NOMO-1 (cell line): Measurements from ENCODE around the gene DPP4.
"Not testable (repeated sequence)": the region's sequence is repeated elsewhere in the genome, so short reads cannot be mapped to it uniquely, and the experiment has no call there.

Experiments
- DNase-seq, 2 experiments: peaks; one replicate each; lab custom pipeline; 2025; ENCODE audit not compliant: unreplicated experiment in 2 of 2; lab: John Stamatoyannopoulos, UW

Gene DPP4

GRCh38 chr2:161969159-161969558 is 104.9 kb downstream of the DPP4 start:
- no peak for DNase-seq

DNA sequence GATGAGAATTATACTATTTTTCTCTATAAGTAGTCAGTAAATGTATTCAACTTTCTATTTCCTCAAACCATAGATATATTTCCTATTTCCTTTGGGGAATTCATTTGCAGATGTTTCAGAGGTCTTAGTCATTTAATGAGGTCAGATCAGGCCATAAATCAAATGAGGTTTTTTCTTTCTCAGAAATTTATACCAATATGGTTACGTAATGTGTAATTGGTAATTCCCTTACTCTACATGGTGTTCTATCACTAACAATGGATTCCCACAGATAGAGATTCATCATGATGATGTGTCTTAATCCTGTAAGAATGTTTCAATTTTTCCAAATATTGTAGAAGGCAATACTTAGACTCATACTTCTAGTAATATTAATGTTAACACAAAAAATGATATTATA is 108.0 kb downstream of the DPP4 start:
- no peak for DNase-seq

- no peak for DNase-seq
These were observed 109.9 kb downstream of the DPP4 start for GRCh38 chr2:161964160-161964559.

DNA sequence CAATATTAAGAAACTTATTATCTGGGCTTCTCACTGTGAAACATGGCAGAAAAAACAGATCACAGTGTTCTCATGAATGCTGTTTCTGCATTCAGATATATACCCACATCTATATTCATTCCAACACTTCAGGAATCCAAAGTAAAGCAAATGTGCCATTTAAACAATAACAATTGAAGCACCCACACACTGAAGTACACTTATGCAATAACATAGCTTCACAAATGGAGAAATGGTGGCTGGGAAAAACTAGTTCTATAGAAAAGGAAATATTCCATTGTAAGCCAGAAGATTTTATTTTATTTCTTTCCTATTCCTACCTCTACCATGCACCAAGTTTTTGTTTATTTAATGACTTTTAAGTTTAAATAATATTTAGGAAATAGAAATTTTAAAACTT is 111.9 kb downstream of the DPP4 start:
- no peak for DNase-seq

- DNase-seq = peak in 1 of 2 experiments; percentile 15
These were observed 113.0 kb downstream of the DPP4 start for GRCh38 chr2:161961061-161961460.

DNA sequence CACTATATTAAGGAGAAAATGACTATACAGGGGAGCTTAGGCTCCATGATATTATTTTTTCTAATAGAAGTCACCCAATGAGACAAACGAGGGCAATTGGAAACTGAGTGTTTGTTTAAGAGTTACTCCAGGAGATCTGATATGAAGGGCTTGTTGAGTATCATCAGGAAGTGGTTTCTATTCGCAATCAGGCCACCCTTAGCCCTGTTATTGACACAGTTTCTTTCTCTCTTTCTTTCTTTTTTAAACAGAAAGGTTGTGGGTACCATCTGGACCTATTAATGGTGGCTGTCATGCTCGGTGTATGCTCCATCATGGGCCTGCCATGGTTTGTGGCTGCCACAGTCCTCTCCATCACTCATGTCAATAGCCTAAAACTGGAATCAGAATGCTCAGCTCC is 117.3 kb downstream of the DPP4 start:
- no peak for DNase-seq

DNA sequence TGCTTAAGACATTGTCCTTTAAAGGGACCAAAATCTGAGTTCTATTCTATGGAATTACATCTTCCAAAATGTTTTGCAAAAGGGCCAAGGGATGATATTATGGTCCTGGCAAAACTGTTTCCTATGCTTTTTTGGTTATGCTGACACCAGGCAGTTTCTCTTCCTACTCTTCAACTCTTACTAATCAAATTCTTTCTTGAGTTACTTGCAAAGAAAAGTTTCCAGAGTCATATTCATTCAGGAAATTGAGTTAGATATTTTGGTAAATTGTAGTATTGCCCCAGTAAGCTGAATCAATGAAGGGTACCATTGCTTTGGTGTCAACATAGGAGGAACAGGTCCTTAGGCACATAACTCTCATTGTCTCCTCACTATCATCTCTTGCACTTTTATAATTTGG is 118.8 kb downstream of the DPP4 start:
- DNase-seq = no peak

DNA sequence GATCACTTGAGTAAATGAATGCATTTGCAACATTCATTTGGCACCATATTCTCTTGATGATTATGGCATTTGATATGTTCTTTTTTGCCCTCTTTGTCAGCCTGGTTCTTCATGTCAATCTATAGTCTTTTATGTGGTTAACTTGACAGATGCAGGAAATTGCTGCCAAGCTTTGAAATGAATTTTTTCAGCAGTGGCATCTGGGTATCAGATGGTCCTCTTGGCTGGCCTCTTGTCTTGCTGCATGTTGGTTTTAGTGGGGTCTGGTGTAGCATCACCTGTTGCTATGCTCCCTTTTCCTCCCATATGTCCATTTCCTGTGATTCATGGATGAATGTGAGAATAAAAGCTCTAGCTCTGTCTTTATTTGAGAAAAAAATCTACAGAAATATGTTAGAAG is 119.9 kb downstream of the DPP4 start:
- no peak for DNase-seq

- not testable (repeated sequence) for DNase-seq
These were observed 120.6 kb downstream of the DPP4 start for GRCh38 chr2:161953367-161953766.

DNA sequence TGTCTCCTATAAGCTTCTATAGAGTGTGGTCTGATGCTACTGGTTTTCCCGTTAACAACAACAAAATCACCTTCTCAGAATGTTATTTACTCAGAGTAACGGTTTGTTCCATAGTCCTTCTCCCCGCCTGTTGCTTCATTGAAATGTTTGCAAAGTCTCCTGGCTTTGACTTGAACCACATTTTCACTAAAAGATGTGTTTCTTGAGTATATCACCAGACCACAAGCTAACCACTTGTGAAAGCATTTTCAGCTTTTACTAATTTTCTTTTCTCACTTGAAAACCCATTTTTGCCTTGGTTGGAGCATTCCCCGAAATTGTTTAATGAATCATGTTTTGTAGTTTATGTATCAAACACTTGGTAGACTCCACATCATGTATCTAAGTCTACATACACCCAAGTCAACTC is 121.2 kb downstream of the DPP4 start:
- DNase-seq = no peak

DNA sequence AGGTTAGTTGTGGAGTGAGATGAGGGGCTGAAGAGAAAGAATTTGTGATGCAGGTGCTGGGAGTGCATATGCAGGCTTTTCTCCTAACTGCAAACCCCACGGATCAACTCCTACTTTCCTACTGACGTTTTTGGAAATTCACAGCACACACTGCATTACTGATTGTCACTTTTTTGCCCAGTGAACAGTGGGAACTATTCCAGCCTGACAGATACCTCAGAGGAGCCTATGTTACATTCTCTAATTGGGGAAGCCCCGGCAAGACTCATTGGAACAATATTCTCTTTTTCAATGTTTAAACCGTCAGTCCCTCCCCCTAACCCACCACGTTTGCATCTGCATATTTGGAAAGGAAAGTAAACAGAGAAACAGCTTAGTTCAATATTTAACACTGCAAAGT is 126.2 kb downstream of the DPP4 start:
- DNase-seq = no peak

GRCh38 chr2:161947406-161947805 is 126.6 kb downstream of the DPP4 start:
- no peak for DNase-seq

DNA sequence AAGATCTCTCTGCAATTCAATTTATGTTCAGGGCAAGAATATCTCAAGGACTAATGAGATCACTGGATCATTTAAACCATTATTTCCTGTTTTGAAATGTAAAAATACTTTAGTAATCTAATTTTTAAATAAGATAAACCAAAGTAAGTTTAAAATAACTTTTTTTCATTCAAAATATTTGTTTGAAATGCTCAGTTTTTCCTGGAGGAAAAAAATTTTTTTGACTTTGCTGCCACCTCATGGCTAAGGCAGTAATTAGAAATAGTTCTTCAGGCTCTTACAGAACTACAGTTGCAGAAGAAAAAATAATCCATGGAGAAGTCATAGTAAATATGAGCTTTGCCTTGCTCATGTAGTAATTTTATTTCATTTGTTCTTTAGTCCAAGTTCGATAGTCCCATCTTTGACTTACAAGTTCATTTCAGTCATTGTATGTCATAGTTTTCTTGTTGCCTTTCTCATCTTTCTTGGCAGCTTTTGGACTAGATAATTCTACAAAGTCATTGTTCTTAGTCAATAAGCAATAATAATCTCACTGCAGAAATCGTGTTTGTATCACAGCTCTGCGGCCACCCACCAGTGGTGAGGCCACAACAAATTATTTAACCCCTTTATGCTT is 127.4 kb downstream of the DPP4 start:
- DNase-seq = peak in 1 of 2 experiments; percentile 39

- DNase-seq = no peak
These were observed 131.0 kb downstream of the DPP4 start for GRCh38 chr2:161943011-161943410.
